ENCODE measurements around the gene ALDH16A1. TPM values are rescaled to one million over a fixed set of nuclear protein-coding genes. Genes with fewer than 3 reads are reported as not detected.

Gene ALDH16A1
- total RNA-seq, 2 donors from 2014 or later = 17.3 to 24.2 TPM

DNA sequence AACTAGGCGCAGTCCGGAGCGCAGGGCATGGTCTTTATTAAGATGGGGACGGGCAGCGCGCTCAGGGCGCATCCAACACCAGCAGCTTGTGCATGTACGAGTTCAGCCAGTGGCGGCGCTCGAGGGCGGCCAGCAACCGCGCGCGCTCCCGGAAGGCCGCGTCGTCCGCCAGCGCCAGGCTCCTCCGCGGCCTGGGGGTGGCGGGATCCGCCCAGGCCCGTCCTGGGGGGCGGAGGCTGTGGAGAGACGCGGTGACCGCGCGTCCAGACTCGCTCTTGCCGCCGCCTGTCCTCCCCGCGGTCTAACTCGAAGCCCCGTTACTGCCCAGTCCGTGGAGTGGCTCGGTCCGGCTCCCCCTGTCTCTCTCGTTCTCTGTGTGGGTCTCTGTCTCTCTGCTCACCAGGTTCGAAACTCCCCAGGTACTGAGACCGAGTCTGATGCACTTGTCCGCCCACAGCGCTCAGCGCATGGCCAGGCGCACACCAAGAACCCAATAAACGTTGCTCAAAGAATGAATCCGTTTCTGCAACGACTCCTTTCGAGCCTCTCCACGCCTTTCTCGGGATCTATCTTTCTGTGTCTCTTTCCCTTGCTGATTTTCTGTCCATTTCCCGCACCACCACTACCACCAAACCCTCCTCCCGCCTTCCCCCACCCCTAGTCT, 30.5 kb upstream of the ALDH16A1 start:
- no peak for DNase-seq (ENCODE audit: low spot score)
- intact Hi-C loops (cut with DNase I) = no loop called here

DNA sequence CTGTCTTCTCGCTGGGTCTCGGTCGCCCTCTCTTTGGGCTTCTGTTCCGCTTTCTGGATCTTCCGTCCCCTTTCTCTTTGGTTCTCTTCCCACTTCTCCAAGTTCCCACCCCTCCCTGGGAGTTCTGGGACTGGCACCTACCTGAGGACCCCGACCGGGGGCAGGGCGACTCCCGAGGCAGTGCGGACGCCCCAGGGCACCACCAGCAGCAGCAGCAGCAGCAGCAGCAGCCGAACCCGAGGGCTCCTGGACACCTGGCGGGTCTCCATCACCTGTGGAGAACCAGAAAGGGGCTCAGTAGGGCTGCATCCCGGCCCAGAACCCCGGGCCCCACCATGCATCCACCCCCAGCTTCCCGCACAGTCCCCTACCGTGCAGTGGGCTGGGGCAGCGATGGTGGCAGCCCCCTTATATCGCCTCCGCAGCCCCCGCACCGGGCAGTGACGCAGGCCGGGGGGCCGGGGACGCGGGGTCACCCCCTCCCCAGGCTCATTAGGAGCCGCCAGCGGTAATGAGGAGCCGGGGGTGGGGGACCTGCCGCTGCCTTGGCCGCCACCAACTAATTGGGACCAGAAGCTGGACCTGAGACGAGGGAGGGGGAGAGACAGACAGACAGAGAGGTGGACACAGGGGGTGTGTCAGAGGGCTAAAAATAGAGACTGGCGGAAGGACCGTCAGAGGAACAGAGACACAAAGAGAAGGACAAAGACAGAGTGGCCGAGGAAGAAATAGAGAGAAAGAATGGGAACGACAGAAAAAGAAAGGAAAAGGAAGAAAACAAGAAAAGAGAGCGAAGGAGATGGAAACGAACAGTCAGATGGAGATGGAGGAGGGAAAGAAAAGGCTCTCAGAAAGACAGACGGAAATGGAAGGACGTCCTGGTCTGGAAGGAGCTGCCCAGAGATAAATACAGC, 29.7 kb upstream of the ALDH16A1 start, which contains the start of gene PTH2:
Gene PTH2 (minus strand): TSS at position 371 of the 914 bp plus-strand sequence. CDS start 102 bp downstream, at position 269.
- DNase-seq (ENCODE audit: low spot score) = no peak
- intact Hi-C loops (cut with DNase I) = no loop called here

DNA sequence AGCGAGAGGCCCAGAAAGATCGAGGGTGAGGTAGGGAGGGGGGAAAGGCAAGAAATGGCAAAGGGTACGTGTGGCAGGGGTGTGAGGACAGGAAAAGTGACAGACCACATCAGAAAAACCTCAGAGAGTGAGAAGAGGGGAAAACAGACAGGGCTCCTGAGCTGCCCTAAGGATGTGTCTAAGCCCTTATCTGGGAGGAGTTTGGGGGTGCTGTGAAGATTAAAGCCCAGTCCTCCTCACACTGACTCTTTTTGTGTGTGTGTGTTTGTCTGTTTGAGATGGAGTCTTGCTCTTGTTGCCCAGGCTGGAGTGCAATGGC, 29.1 kb upstream of the ALDH16A1 start:
- no peak for DNase-seq (ENCODE audit: low spot score)
- intact Hi-C loops (cut with DNase I) = no loop called here

DNA sequence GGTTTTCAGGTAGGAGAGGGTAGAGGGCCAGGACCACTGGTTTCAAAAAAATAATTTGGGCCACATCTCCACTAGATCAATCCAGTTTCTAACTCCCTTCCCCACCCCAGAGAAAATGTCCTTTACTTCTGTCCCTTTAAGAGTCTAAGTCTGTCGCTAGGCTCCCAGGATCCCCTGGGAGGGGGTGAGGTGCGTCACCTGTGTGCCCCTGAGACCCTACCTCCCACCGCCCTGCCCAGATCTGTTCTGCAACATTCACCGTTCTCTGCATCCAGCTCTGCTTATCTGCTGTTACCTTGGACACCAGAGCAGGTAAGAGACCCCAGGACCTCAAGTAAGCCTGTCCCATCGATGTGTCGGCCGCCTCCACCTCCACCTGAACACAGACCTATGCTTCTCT, 27.8 kb upstream of the ALDH16A1 start, which contains the start of gene GFY:
Gene GFY (plus strand): TSS at position 211 of the 400 bp plus-strand sequence. CDS start 1,043 bp downstream, outside the sequence.
- no peak for DNase-seq (ENCODE audit: low spot score)
- intact Hi-C loops (cut with DNase I) = no loop called here

DNA sequence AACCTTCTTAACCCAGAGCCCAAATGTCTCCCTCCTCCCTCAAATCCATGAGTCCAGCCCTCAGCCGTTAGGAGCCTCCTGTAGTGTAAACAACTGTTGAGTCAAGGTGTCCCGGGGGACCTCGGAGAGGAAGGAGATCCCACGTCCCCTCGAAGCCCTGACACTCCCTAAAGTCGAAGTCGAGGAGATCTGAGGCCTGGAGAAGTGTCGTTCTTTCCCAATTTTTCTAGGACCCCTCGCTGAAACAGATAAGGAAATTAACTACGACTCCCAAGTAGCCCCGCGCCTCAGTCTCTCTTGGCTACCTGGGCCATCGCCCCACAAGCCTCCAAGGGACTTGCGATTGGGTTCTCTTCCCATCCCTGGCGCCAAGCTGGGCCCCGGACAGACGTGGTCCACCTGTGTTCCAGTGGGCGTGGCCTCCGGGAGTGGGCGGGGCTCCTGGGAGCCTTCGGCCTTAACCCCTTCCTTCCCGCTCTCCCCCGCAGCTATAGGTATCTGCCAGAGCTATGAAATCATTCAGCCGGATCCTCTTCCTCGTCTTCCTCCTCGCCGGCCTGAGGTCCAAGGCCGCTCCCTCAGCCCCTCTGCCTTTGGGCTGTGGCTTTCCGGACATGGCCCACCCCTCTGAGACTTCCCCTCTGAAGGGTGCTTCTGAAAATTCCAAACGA, 27.0 kb upstream of the ALDH16A1 start:
- DNase-seq (ENCODE audit: low spot score) = no peak
- intact Hi-C loops (cut with DNase I) = no loop called here

DNA sequence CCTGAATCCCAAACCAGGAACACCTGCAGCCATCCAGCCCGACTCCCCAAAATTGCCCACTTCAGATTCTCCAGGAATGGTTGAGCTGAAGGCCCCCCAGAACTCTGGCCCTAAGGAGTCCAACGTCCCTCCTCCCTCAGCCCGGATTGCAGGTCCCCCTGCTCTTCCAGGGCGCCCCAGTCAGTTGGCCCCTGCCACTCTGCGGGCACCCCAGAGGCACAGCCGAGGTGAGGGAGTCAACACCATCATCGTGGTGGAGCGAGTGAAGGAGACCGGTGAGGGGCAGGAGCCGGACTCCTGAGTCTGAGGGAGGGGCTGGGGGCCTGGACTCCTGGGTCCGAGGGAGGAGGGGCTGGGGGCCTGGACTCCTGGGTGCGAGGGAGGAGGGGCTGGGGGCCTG, 25.7 kb upstream of the ALDH16A1 start:
- intact Hi-C loops (cut with DNase I) = no loop called here
- no peak for DNase-seq (ENCODE audit: low spot score)

DNA sequence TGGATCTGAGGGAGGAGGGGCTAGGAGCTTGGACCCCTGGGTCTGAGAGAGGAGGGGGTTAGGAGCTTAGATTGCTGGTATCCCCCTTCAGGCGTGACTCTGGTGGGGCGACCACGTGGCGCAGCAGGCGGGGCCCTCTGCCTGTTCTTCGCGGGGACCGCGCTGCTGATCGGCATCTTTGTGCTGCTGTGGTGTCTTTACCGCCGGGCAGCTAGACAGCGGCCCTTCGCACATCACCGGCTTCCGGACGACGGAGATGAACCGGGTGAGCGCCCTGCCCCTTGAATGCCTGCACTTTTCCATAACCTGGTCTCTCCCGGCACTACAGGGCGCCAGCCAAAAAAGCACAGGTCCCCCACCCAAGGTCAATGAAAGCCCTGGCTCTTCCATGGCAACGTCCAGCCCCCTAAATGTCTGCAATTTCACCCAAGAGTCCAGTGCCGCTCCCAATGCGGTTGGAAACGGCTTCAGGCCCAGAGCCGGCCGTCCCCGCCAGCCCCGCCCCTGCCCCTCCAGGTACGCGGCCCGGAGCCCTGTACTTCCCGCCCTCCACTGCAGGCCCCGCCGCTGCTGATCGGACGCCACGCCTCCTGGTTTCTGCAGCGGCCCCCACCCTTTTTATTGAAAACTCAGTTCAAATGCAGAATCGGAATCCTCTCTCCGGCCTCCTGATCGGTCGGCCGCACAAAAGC, 25.0 kb upstream of the ALDH16A1 start:
- DNase-seq (ENCODE audit: low spot score) = no peak
- intact Hi-C loops (cut with DNase I) = no loop called here

DNA sequence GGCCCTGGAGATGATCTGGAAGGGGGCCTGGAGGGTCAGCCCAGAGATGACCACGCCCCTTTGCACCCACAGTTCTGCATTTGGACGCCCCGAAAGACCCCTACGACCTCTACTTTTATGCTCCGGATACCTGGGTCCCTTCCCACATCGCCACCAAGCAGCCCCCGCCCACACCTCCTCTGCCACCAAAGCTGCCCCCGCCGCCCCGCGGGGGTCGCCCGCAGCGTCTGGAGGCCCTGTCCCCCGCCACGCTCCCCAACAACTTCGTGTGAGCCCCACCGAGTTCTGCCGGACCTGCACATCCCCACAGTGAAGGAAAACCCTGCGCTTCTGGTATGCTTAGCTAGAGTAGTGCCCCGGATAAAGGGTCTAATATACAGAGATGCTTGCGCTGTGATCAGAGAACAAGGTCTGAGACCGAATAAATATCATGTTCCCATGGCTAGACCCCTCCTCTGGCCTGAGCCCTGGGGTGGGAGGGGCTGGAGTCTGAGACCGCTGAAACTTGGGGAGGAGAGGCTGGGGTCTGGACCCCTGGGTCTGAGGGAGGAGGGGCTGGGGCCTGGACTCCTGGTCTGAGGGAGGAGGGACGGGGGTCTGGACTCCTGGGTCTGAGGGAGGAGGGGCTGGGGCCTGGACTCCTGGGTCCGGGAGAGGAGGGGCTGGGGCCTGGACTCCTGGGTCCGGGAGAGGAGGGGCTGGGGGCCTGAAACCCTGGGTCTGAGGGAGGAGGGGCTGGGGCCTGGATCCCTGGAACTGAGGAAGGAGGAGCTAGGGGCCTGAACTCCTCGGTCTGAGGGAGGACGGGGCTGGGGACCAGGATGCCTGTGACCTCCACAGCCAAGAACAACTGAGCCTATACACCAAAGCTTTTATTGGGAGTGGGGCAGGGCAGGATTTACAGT, 24.2 kb upstream of the ALDH16A1 start:
- DNase-seq (ENCODE audit: low spot score) = no peak
- intact Hi-C loops (cut with DNase I) = no loop called here

DNA sequence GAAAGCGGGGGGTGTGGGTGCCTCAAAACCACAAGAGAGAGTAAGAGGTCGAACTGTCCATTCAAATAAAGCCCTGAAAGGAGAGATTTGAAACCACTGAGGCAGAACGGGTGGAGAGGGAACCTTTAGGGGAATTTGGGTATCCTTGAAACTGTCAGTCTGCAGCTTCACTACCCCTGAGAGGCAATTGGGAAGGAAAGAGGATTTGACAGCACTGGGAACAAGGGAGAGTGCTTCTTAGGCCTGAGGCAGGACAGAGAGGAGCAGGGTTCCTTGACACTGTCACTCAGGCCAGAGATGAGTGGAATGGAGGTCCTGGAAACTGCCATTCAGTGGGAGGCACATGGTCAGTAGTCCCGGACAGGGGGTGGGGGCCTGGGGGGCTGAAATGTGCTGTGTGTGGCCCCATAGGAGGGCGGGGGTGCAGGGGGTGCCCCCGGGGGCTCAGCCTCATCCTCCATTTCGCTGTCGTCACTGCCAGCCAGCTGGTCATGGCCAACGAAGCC, 22.8 kb upstream of the ALDH16A1 start:
- intact Hi-C loops (cut with DNase I) = no loop called here

DNA sequence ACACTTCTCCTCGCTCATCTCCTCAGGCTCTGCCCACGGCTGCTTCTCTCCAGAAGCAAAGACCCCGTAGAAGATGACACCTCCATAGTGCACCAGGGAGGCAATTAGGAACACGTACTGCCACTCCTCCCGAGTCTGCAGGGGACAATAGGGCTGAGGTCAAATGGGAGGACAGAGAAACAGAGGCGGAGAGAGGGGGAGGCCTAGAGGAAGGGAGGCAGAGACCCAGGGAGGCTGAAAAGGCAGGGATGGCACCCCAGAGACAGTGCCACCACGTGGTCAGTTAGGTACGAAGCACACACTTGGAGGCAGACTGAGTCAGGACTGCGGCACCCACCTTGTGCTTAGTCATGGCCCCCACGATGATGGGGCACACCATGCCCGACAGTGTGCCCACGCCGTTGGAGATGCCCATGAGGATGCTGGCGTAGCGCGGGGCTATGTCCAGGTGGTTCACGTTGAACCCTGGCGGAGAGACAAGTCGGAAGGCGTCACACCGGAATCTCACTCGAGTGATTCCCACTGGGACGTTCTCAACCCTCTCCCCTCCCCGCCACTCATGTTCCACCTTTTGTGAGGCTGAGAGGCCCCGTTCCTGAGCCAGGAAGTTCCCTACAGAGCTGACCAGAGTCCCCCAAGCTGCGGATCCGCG, 22.2 kb upstream of the ALDH16A1 start:
- no peak for DNase-seq (ENCODE audit: low spot score)
- intact Hi-C loops (cut with DNase I) = no loop called here

More for the DNA sequence above, 22.8 kb upstream of the ALDH16A1 start:
- DNase-seq (ENCODE audit: low spot score) = no peak

DNA sequence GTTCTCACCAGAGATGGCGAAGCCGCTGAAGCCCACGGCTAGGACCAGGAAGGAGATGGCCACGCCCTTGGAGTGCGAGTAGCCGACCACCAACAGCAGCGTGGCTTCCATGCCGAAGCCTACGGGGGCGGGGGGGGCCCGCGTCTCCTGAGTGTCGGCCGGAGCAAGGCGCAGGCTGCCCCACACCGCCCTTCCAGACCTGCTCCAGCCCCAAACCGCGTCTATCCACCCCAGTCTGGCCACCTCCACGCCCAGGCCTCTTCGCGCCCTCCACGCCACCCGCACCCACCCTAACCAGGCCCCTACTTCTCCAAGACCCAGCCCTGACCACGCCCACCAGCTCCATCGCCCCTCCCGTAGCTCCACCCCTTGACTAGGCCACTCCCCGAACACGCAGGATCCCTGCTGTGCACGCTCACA, 21.7 kb upstream of the ALDH16A1 start:
- DNase-seq (ENCODE audit: low spot score) = no peak
- intact Hi-C loops (cut with DNase I) = no loop called here

DNA sequence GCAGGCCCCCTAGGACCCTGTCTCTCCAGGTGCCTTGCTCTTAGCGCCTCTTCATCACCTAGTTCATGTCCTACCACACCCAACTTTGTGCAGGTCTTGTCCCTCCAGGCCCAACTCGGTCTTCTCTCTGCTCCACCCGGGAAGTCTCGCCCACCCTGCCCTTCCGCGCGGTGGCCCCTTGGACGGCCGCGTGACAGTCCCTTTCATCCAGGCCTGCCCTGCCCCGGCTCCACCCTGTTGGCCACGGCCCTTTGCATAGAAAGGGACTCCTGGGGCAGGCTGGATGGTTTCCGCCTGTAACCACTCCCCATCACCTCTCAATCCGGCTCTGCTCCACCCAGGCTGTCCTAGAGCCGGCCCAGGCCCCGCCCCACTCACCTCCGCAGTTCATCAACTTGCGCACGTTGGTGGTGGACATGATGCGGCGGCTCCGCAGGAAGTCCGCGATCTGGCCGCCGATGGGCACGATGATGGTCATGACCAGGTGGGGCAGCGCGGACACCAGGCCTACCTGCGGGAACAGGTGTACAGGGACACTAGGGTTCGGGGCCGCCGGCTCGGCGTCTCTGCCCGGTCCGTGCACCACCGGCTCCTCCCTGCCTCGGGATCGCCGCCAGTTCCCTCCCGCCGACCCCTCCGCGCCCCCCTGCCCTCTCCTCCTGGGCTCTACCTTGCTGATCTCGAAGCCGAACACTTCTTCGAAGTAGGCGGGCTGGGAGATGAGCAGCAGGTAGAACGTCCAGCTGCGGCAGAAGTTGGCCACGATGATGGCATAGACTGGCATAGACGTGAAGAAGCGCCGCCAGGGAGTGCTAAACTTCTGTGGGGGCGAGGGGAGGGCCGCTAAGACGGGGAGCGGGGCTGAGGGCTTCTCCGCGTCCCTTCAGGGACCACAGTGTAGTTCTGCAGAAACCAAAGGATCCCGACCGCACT, 20.6 kb upstream of the ALDH16A1 start:
- DNase-seq (ENCODE audit: low spot score) = no peak
- intact Hi-C loops (cut with DNase I) = no loop called here

DNA sequence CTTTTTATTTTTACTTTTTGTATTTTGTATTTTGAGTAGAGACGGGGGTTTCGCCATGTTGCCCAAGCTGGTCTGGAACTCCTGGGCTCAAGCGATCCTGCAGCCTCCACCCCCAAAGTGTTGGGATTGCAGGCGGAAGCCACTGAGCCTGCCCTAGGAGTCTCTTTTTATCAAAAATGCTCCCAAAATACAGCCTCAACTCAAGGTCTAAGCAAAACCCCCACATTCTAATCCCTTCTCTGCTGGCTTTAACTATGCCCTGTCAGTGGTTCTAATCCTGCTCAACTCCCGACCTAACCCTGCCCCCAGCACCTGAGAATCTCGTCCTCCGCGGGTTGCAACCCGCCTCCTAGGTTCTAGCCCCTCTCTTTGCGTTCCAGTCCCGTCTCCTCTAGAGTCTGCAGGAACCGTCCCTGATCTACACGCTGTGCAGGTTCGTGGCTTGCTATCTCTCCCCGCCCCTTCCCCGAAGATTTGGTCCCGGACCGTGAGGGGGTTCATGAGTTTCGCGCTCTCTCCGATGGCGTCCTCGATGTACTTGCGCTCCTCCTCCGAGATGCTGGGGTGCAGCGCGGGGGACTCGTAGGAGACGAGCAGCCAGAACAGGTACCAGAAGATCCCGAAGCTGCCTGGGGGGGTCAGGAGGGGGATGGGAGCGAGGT, 19.7 kb upstream of the ALDH16A1 start:
- DNase-seq (ENCODE audit: low spot score) = no peak
- intact Hi-C loops (cut with DNase I) = no loop called here

DNA sequence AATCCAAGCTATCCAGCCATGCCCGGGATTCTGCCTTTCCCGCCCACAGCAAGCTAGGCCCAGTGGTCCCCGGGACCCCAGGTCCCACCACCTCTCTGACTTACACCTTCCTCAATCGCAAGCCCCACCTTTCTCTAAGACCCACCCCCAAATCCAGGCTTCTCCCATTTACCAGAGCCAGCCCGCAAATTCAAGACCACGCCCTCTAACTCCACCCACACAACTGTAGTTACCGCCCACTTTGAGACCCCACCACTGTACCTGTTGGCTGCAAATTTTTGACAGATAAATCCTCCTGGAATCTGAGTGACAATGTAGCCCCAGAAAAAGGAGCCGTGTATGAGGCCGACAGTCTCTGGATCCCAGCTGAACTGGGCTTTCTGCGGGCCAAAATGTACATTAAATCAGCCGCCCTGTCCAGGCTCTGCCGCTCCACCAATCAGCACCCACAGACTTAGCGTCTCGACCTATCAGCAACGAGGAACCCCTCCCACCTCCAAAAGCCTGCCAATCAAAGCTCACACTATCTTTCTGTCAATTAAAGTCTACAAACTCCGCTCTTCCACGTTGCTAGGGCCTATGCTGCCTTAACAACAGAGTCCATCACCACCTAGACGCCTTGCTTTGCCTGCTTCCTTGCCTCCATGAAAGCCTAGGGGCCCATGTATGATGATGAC, 18.0 kb upstream of the ALDH16A1 start:
- intact Hi-C loops (cut with DNase I) = no loop called here
- DNase-seq (ENCODE audit: low spot score) = no peak

DNA sequence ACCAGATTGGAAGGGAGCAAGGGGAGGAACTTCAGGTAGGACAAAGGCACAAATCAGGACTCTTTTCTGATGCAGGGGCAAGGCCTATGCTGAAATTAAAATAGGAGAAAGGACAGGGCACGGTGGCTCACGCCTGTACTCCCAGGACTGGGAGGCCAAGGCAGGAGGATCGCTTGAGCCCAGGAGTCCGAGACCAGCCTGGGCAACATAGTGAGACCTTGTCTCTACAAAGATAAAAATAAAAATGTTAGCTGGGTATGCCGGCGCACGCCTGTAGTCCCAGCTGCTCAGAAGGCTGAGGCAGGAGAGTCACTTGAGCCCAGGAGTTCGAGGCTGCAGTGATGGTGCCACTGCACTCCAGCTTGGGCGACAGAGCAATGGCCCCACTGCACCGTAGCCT, 17.4 kb upstream of the ALDH16A1 start:
- no peak for DNase-seq (ENCODE audit: low spot score)
- intact Hi-C loops (cut with DNase I) = no loop called here
